ENCODE measurements around the gene KIF23. TPM values are rescaled to one million over a fixed set of nuclear protein-coding genes. Genes with fewer than 3 reads are reported as not detected.

KIF23 gene
- total RNA-seq, 2 experiments from 2014 or later, result 55.6 to 63.1 TPM

DNA sequence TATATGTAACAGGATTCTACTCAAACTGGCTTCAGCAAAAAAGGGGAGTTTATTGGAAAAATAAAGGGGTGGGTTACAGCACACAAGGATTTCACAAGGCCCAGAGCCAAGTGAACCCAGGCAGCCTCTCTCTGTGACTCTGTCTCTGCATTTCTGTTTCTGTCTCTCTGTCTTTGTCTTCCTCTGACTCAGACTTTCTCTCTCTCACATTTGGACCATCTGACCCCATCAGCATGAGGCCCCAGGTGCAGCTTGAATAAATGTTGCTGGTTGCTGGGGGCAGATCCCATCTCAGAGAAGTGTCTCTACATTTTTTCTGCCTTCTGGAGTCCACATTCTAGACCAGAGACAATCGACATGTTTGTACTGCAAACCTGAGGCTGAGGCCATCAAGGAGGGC, 83.5 kb downstream of the KIF23 start:
- H3K27ac Mint-ChIP-seq, result no peak overlapping the region
- H3K9me3 Mint-ChIP-seq, result no peaks in the 10 kb centered on the region
- H3K4me3 Mint-ChIP-seq, result no peak overlapping the region
- ChIA-PET CTCF (no interaction called here), POLR2A (no interaction called here)
- intact Hi-C loops (cut with micrococcal nuclease), result no loop called here
- peaks cover 3% of the 10 kb centered on the region for H3K4me1 Mint-ChIP-seq (ENCODE audit: low read depth)
- no peaks in the 10 kb centered on the region for H3K27me3 Mint-ChIP-seq
- no peak for DNase-seq
- no peaks in the 10 kb centered on the region for H3K36me3 Mint-ChIP-seq

Other genes starting within 250 kb of the KIF23 start
- gene PAQR5, start 115.4 kb upstream of the KIF23 start, total RNA-seq, result under 1 TPM; 0.10 to 0.15 TPM
- 1,000 to 10,000 TPM; 2,547 to 2,620 TPM for gene RPLP1, start 38.5 kb downstream of the KIF23 start, total RNA-seq